ENCODE results near the gene GCC2. TPM values are rescaled to one million over a fixed set of nuclear protein-coding genes. Genes with fewer than 3 reads are reported as not detected.

Gene GCC2
- total and polyA plus RNA-seq, 2 experiments from 2014 or later: 43.4 to 172 TPM

- H3K27me3 Mint-ChIP-seq (ENCODE audit: insufficient read depth, low read depth, poor library complexity): no peaks in the 10 kb centered on the region
- H3K27ac ChIP-seq (ENCODE audit: low read depth): no peak overlapping the region
- H3K4me2 ChIP-seq: no peak overlapping the region
- H3K27ac Mint-ChIP-seq: no peak overlapping the region
- H3K4me3 ChIP-seq: no peak overlapping the region
- TF ChIP-seq CREB1 (CRISPR knock-in tag; IDR thresholded peaks at IDR 0.05; ENCODE audit: low read depth) (no peak), ZNF462 (CRISPR knock-in tag; IDR thresholded peaks at IDR 0.05) (no peak), REST (IDR thresholded peaks at IDR 0.05; ENCODE audit: unreplicated experiment) (no peak), EZH2 (IDR thresholded peaks at IDR 0.05; ENCODE audit: low read depth, unreplicated experiment) (no peak), JUNB (IDR thresholded peaks at IDR 0.05; ENCODE audit: unreplicated experiment) (no peak), EZH2phosphoT487 (IDR thresholded peaks at IDR 0.05; ENCODE audit: unreplicated experiment) (no peak), POLR2AphosphoS5 (IDR thresholded peaks at IDR 0.05; ENCODE audit: low read depth) (no peak), ZNF114 (CRISPR knock-in tag; IDR thresholded peaks at IDR 0.05) (no peak), ETS1 (IDR thresholded peaks at IDR 0.05) (no peak), STAT1 (IDR thresholded peaks at IDR 0.05; ENCODE audit: unreplicated experiment) (no peak)
- TF ChIP-seq, protein P1, sequence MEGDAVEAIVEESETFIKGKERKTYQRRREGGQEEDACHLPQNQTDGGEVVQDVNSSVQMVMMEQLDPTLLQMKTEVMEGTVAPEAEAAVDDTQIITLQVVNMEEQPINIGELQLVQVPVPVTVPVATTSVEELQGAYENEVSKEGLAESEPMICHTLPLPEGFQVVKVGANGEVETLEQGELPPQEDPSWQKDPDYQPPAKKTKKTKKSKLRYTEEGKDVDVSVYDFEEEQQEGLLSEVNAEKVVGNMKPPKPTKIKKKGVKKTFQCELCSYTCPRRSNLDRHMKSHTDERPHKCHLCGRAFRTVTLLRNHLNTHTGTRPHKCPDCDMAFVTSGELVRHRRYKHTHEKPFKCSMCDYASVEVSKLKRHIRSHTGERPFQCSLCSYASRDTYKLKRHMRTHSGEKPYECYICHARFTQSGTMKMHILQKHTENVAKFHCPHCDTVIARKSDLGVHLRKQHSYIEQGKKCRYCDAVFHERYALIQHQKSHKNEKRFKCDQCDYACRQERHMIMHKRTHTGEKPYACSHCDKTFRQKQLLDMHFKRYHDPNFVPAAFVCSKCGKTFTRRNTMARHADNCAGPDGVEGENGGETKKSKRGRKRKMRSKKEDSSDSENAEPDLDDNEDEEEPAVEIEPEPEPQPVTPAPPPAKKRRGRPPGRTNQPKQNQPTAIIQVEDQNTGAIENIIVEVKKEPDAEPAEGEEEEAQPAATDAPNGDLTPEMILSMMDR (conservative IDR thresholded peaks at IDR 0.05; ENCODE audit: low read depth in 2 of 2): no peak
- H3K9me2 ChIP-seq (ENCODE audit: insufficient read depth): no peaks in the 10 kb centered on the region
- H3K9me3 Mint-ChIP-seq: peaks cover 10% of the 10 kb centered on the region; the same call in 2 of the 3 replicates
- H3K4me1 Mint-ChIP-seq: peaks cover under 1% of the 10 kb centered on the region; the same call in 1 of the 3 replicates
- H2AFZ ChIP-seq: no peak overlapping the region
- no peaks in the 10 kb centered on the region for H4K20me1 ChIP-seq (replicated peaks; ENCODE audit: insufficient read depth)
- no peak for ATAC-seq
- peaks cover 71% of the 10 kb centered on the region for H3K79me2 ChIP-seq (replicated peaks; ENCODE audit: insufficient read depth)
- no peak for DNase-seq (ENCODE audit: low spot score)
- H3K36me3 Mint-ChIP-seq (ENCODE audit: low read depth): peaks cover 9% of the 10 kb centered on the region
- peaks cover 5% of the 10 kb centered on the region; the same call in 1 of the 2 replicates for H3K4me1 ChIP-seq (ENCODE audit: insufficient read depth)
- no peaks in the 10 kb centered on the region for H3F3A ChIP-seq (replicated peaks; ENCODE audit: low read depth)
- no peak overlapping the region for H3K4me3 Mint-ChIP-seq
- no peaks in the 10 kb centered on the region for H3K36me3 ChIP-seq (ENCODE audit: insufficient read depth)
- H3K27me3 ChIP-seq (ENCODE audit: insufficient read depth): no peaks in the 10 kb centered on the region
These were observed 99.4 kb downstream of the GCC2 start for GRCh38 chr2:108548208-108549003.
